ENCODE results near the gene LUZP2.

LUZP2 gene

DNA sequence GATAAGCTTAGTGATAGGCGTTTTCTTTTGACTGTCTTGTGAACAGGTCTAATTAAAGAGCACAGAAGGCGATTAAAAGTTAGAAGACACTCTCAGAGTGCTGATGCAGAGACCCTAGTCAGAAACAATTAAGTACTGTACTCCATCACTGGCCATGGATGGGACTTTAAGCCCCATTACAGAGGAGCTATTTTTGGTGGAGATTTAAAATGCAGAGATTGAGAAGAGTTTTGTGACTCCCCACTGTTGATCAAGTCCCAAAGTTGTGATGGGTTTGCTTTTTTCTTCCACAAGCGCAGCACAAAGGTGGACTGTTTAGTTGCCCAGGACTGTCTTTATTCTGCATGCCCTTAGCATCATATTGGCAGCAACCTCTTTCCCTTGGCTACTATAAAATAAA, 978 bp downstream of the LUZP2 start:
- Histone ChIP-seq H2AK5ac (ENCODE audit: low read length) (no peak overlapping the region), H3K27me3 (ENCODE audit: insufficient read depth, low read length) (peaks cover 3% of the 10 kb centered on the region), H4K12ac (ENCODE audit: low read depth, low read length) (no peak overlapping the region), H3K4me2 (ENCODE audit: low read length) (no peak overlapping the region), H3K18ac (ENCODE audit: low read length) (no peak overlapping the region), H3K9me3 (ENCODE audit: insufficient read depth, low read depth, low read length) (no peaks in the 10 kb centered on the region), H3K23ac (ENCODE audit: low read length) (no peak overlapping the region), H4K91ac (ENCODE audit: low read depth, low read length) (no peak overlapping the region), H2BK120ac (ENCODE audit: insufficient read depth, low read length, poor library complexity) (no peak overlapping the region), H4K8ac (ENCODE audit: low read depth, low read length) (no peak overlapping the region), H3K14ac (ENCODE audit: low read length) (no peak overlapping the region), H3K4me3 (ENCODE audit: low read depth, low read length) (no peak overlapping the region), H3K27ac (ENCODE audit: low read depth, low read length) (no peak overlapping the region), H2BK12ac (ENCODE audit: low read length) (no peak overlapping the region), H3K4me1 (ENCODE audit: control insufficient read depth in 1 of 2, insufficient read depth in 2 of 2, low read length in 2 of 2) (peaks cover 0 to 4% of the 10 kb centered on the region in 2 experiments), H2BK5ac (ENCODE audit: low read depth, low read length, poor library complexity) (no peak overlapping the region), H2AFZ (ENCODE audit: insufficient read depth, low read length, poor library complexity) (no peak overlapping the region), H3K36me3 (ENCODE audit: control insufficient read depth in 1 of 2, insufficient read depth in 2 of 2, low read length in 2 of 2) (no peaks in the 10 kb centered on the region), H3K4ac (ENCODE audit: low read depth, low read length) (no peak overlapping the region), H3K9ac (ENCODE audit: low read length) (no peak overlapping the region), H3K79me2 (ENCODE audit: control insufficient read depth, insufficient read depth, low read length, poor library complexity) (no peaks in the 10 kb centered on the region), H3K79me1 (ENCODE audit: low read length) (no peaks in the 10 kb centered on the region)
- DNase-seq: no peak
- WGBS (ENCODE audit: extremely low coverage, insufficient coverage, insufficient read length): no CpG with 5 or more reads among the region's 3 CpGs

GRCh38 chr11:24502425-24502824, 5.6 kb downstream of the LUZP2 start:
- WGBS (ENCODE audit: extremely low coverage, insufficient coverage, insufficient read length): no CpG with 5 or more reads among the region's 7 CpGs
- no peak overlapping the region for H2BK120ac ChIP-seq (ENCODE audit: insufficient read depth, low read length, poor library complexity)

GRCh38 chr11:24509114-24509513, 12.3 kb downstream of the LUZP2 start:
- H3K27ac ChIP-seq (ENCODE audit: low read depth, low read length): no peak overlapping the region
- no peak overlapping the region for H4K12ac ChIP-seq (ENCODE audit: low read depth, low read length)
- no peak overlapping the region for H3K4me2 ChIP-seq (ENCODE audit: low read length)
- no peaks in the 10 kb centered on the region for H3K27me3 ChIP-seq (ENCODE audit: insufficient read depth, low read length)
- no peaks in the 10 kb centered on the region for H3K79me2 ChIP-seq (ENCODE audit: control insufficient read depth, insufficient read depth, low read length, poor library complexity)
- no peak overlapping the region for H2BK120ac ChIP-seq (ENCODE audit: insufficient read depth, low read length, poor library complexity)
- no peak overlapping the region for H2BK12ac ChIP-seq (ENCODE audit: low read length)
- H3K36me3 ChIP-seq (ENCODE audit: control insufficient read depth in 1 of 2, insufficient read depth in 2 of 2, low read length in 2 of 2): no peaks in the 10 kb centered on the region
- H3K4me1 ChIP-seq (ENCODE audit: control insufficient read depth in 1 of 2, insufficient read depth in 2 of 2, low read length in 2 of 2): no peaks in the 10 kb centered on the region
- no peak overlapping the region for H3K4me3 ChIP-seq (ENCODE audit: low read depth, low read length)
- H4K8ac ChIP-seq (ENCODE audit: low read depth, low read length): no peak overlapping the region
- no peak overlapping the region for H2AK5ac ChIP-seq (ENCODE audit: low read length)
- no peak overlapping the region for H3K18ac ChIP-seq (ENCODE audit: low read length)
- no peak overlapping the region for H2AFZ ChIP-seq (ENCODE audit: insufficient read depth, low read length, poor library complexity)
- no peak overlapping the region for H3K4ac ChIP-seq (ENCODE audit: low read depth, low read length)
- no peaks in the 10 kb centered on the region for H3K79me1 ChIP-seq (ENCODE audit: low read length)
- no CpG with 5 or more reads among the region's 3 CpGs for WGBS (ENCODE audit: extremely low coverage, insufficient coverage, insufficient read length)
- no peak overlapping the region for H4K91ac ChIP-seq (ENCODE audit: low read depth, low read length)
- no peak overlapping the region for H3K23ac ChIP-seq (ENCODE audit: low read length)
- no peak overlapping the region for H2BK5ac ChIP-seq (ENCODE audit: low read depth, low read length, poor library complexity)
- no peak for DNase-seq
- no peak overlapping the region for H3K14ac ChIP-seq (ENCODE audit: low read length)
- H3K9me3 ChIP-seq (ENCODE audit: insufficient read depth, low read depth, low read length): no peaks in the 10 kb centered on the region
- no peak overlapping the region for H3K9ac ChIP-seq (ENCODE audit: low read length)

More at GRCh38 chr11:24502425-24502824, 5.6 kb downstream of the LUZP2 start:
- Histone ChIP-seq H3K4me3 (ENCODE audit: low read depth, low read length) (no peak overlapping the region), H3K9ac (ENCODE audit: low read length) (no peak overlapping the region), H2AK5ac (ENCODE audit: low read length) (no peak overlapping the region), H3K9me3 (ENCODE audit: insufficient read depth, low read depth, low read length) (no peaks in the 10 kb centered on the region), H3K23ac (ENCODE audit: low read length) (no peak overlapping the region), H3K14ac (ENCODE audit: low read length) (no peak overlapping the region), H2BK5ac (ENCODE audit: low read depth, low read length, poor library complexity) (no peak overlapping the region), H4K8ac (ENCODE audit: low read depth, low read length) (no peak overlapping the region), H2BK12ac (ENCODE audit: low read length) (no peak overlapping the region), H3K18ac (ENCODE audit: low read length) (no peak overlapping the region), H3K79me2 (ENCODE audit: control insufficient read depth, insufficient read depth, low read length, poor library complexity) (no peaks in the 10 kb centered on the region), H3K27me3 (ENCODE audit: insufficient read depth, low read length) (no peaks in the 10 kb centered on the region), H3K79me1 (ENCODE audit: low read length) (no peaks in the 10 kb centered on the region), H3K4me1 (ENCODE audit: control insufficient read depth in 1 of 2, insufficient read depth in 2 of 2, low read length in 2 of 2) (no peaks in the 10 kb centered on the region), H3K36me3 (ENCODE audit: control insufficient read depth in 1 of 2, insufficient read depth in 2 of 2, low read length in 2 of 2) (no peaks in the 10 kb centered on the region), H3K4me2 (ENCODE audit: low read length) (no peak overlapping the region), H3K4ac (ENCODE audit: low read depth, low read length) (no peak overlapping the region), H4K91ac (ENCODE audit: low read depth, low read length) (no peak overlapping the region), H4K12ac (ENCODE audit: low read depth, low read length) (no peak overlapping the region), H3K27ac (ENCODE audit: low read depth, low read length) (no peak overlapping the region), H2AFZ (ENCODE audit: insufficient read depth, low read length, poor library complexity) (no peak overlapping the region)
- DNase-seq: no peak

DNA sequence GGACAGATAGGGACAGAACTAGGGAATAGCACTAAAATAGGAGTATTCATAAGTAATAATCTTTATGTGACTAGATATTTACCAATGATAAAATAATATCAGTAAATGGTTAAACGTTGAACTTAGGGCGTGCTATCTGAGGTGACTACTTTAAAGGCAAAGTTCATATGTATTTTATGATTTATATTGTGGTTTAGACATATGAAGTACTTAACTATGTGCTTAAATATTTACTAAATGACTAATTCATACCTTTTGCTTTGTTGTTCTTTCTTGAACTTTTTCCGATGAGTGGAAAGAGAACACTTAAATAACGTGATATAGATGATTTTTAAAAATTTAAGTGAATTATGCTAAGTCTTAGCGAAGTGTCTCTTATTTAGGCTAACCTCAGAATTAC, 14.7 kb downstream of the LUZP2 start:
- H3K4me2 ChIP-seq (ENCODE audit: low read length): no peak overlapping the region
- H2BK12ac ChIP-seq (ENCODE audit: low read length): no peak overlapping the region
- H3K9ac ChIP-seq (ENCODE audit: low read length): no peak overlapping the region
- H3K4me1 ChIP-seq (ENCODE audit: control insufficient read depth in 1 of 2, insufficient read depth in 2 of 2, low read length in 2 of 2): no peaks in the 10 kb centered on the region
- no peak overlapping the region for H3K18ac ChIP-seq (ENCODE audit: low read length)
- no peaks in the 10 kb centered on the region for H3K36me3 ChIP-seq (ENCODE audit: control insufficient read depth in 1 of 2, insufficient read depth in 2 of 2, low read length in 2 of 2)
- H3K9me3 ChIP-seq (ENCODE audit: insufficient read depth, low read depth, low read length): no peaks in the 10 kb centered on the region
- no peak overlapping the region for H3K4ac ChIP-seq (ENCODE audit: low read depth, low read length)
- no peak overlapping the region for H3K4me3 ChIP-seq (ENCODE audit: low read depth, low read length)
- H3K23ac ChIP-seq (ENCODE audit: low read length): no peak overlapping the region
- no peak overlapping the region for H2BK5ac ChIP-seq (ENCODE audit: low read depth, low read length, poor library complexity)
- H3K79me2 ChIP-seq (ENCODE audit: control insufficient read depth, insufficient read depth, low read length, poor library complexity): no peaks in the 10 kb centered on the region
- H2AK5ac ChIP-seq (ENCODE audit: low read length): no peak overlapping the region
- no peak overlapping the region for H4K8ac ChIP-seq (ENCODE audit: low read depth, low read length)
- WGBS (ENCODE audit: extremely low coverage, insufficient coverage, insufficient read length): no CpG with 5 or more reads among the region's 5 CpGs
- H2BK120ac ChIP-seq (ENCODE audit: insufficient read depth, low read length, poor library complexity): no peak overlapping the region
- no peak overlapping the region for H4K91ac ChIP-seq (ENCODE audit: low read depth, low read length)
- H4K12ac ChIP-seq (ENCODE audit: low read depth, low read length): no peak overlapping the region
- H3K14ac ChIP-seq (ENCODE audit: low read length): no peak overlapping the region
- DNase-seq: no peak
- no peaks in the 10 kb centered on the region for H3K27me3 ChIP-seq (ENCODE audit: insufficient read depth, low read length)
- no peak overlapping the region for H2AFZ ChIP-seq (ENCODE audit: insufficient read depth, low read length, poor library complexity)
- no peak overlapping the region for H3K27ac ChIP-seq (ENCODE audit: low read depth, low read length)
- H3K79me1 ChIP-seq (ENCODE audit: low read length): no peaks in the 10 kb centered on the region

All from trophoblast cell (in vitro differentiated cells and primary cell).